ENCODE results near the gene DZIP1.
"Not testable (repeated sequence)": the region's sequence is repeated elsewhere in the genome, so short reads cannot be mapped to it uniquely, and the experiment has no call there.

The DZIP1 gene

GRCh38 chr13:95644601-95645052, at the start of gene DZIP1:
Gene DZIP1, minus strand, starts transcription at chr13:95644706. Its CDS starts 2,677 bp downstream, at chr13:95642029.
- DNase-seq = no peak

- DNase-seq = not testable (repeated sequence)
These were observed 46.5 kb upstream of the DZIP1 start for GRCh38 chr13:95690986-95691385.

- DNase-seq = no peak
These were observed 45.0 kb upstream of the DZIP1 start for GRCh38 chr13:95689582-95689926.

GRCh38 chr13:95684960-95685359, 40.5 kb upstream of the DZIP1 start:
- DNase-seq = not testable (repeated sequence)

GRCh38 chr13:95684418-95684817, 39.9 kb upstream of the DZIP1 start:
- DNase-seq = no peak

- DNase-seq = no peak
These were observed 35.2 kb upstream of the DZIP1 start for GRCh38 chr13:95679722-95680121.

- no peak for DNase-seq
These were observed 34.5 kb upstream of the DZIP1 start for GRCh38 chr13:95678967-95679366.

GRCh38 chr13:95677564-95678266, 33.2 kb upstream of the DZIP1 start:
- no peak for DNase-seq

GRCh38 chr13:95676762-95677563, 32.5 kb upstream of the DZIP1 start, which contains the start of gene DNAJC3:
Gene DNAJC3, plus strand, starts transcription at chr13:95677139. Its CDS starts 117 bp downstream, at chr13:95677256.
- DNase-seq = peak; percentile 98

GRCh38 chr13:95676105-95676761, 31.7 kb upstream of the DZIP1 start:
- peak; percentile 10 for DNase-seq

GRCh38 chr13:95671597-95671996, 27.1 kb upstream of the DZIP1 start:
- DNase-seq = no peak

- not testable (repeated sequence) for DNase-seq
These were observed 22.7 kb upstream of the DZIP1 start for GRCh38 chr13:95667235-95667634.

GRCh38 chr13:95660981-95661581, 16.6 kb upstream of the DZIP1 start:
- no peak for DNase-seq

- no peak for DNase-seq
These were observed 15.0 kb upstream of the DZIP1 start for GRCh38 chr13:95659500-95659899.

GRCh38 chr13:95656386-95657015, 12.0 kb upstream of the DZIP1 start:
- DNase-seq = no peak

- no peak for DNase-seq
These were observed 8.3 kb upstream of the DZIP1 start for GRCh38 chr13:95652821-95653220.

- DNase-seq = no peak
These were observed 7.8 kb upstream of the DZIP1 start for GRCh38 chr13:95652244-95652764.

GRCh38 chr13:95650696-95651095, 6.2 kb upstream of the DZIP1 start:
- DNase-seq = no peak

- DNase-seq = no peak
These were observed 2.8 kb upstream of the DZIP1 start for GRCh38 chr13:95647321-95647720.

GRCh38 chr13:95643936-95644598, 439 bp downstream of the DZIP1 start:
- no peak for DNase-seq

GRCh38 chr13:95643571-95643935, 953 bp downstream of the DZIP1 start:
- DNase-seq = no peak

GRCh38 chr13:95642999-95643398, 1.5 kb downstream of the DZIP1 start:
- DNase-seq = no peak
